ENCODE results near the gene CTNNA3.

The CTNNA3 gene

DNA sequence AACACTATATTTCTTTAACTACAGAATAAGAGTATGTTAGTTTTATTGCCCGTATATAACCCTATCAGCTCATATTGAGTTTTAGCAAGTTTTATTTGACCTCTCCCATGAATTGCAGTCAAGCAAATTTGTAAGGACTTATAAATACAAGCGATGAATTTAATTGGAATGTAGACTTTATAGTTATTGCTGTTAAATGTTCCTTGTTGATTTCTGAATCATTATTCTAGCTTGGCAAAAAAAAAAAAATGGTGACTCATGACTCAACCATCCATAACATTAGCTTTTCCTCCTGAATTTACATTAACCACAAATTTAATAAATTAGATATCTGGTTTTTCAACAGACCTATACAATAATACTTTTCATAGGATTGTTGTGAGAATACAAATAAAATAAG, 1104.1 kb downstream of the CTNNA3 start:
- DNase-seq, result no peak

DNA sequence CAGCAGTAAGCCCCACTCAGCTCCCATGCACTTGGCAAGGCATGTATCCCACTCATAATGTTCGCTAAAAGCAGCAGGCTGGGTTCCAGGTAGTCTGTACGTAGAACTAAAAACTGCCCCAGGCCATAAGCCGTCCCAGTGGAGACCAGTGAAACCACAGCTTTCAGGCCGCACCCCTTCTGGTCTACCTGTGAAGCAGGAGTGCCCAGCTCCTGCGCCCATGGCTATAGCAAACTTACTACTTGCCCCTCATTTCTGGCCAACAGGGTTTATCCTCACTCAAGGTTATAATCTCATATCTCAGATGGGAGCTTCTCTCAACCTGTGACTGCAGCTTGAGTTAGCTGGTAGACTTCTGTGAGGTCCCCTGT, 1108.3 kb downstream of the CTNNA3 start:
- DNase-seq, result no peak

DNA sequence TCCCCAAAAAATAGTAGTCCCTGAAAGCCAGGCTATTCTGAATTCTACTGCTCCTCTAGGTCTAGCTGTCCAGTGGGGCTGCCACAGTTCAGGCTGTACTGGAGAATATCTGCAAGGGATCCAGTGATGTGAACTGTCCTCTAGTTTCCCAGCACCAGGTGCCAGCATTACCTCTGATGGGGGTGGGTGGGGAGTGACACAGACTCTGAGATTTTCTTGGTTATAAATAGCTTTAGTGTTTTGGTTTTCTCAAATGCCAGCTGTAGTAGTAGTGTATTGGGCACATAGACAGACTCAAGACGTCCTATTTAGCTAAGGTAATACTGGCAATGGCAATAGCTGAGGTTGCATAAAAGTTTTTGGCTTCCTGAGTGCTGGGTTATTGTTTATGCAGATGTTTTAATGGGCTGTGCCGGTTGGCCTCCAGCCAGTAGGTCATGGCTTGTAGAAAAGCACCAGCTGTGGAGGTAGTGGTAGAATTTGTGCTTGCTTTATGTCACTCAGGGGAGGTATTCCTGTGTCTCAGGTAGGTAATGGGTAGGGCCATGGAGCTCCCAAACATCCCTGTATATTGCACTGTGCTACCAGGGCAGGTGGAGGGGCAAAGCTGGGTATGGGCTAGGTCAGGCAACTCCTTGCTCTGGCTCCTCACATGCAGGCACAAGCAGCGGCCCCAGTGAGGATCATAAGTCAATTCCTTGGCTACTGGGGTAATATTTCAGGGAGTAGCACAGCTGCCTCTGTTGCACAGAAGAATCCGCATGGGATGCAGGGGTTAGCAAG, 1108.9 kb downstream of the CTNNA3 start:
- no peak for DNase-seq

DNA sequence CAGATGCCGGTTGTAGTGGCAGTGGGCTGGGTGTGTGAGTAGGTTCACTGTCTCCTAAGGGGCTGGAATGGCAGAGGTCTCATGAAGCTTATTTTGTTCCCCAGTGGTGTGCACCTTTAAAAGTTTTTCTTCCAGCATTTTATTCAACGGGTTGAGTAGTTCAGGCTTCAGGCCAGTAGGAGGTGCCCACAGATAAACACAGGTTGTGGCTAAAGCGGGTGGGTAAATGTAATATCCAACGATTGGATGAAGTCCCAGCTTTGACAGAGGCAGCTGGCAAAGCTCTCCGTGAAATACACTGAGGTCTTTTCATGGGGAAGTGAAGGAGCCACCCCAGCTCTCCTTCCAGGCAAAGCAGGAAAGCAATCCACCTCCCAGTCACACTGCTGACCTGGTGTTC, 1109.9 kb downstream of the CTNNA3 start:
- DNase-seq, result no peak

DNA sequence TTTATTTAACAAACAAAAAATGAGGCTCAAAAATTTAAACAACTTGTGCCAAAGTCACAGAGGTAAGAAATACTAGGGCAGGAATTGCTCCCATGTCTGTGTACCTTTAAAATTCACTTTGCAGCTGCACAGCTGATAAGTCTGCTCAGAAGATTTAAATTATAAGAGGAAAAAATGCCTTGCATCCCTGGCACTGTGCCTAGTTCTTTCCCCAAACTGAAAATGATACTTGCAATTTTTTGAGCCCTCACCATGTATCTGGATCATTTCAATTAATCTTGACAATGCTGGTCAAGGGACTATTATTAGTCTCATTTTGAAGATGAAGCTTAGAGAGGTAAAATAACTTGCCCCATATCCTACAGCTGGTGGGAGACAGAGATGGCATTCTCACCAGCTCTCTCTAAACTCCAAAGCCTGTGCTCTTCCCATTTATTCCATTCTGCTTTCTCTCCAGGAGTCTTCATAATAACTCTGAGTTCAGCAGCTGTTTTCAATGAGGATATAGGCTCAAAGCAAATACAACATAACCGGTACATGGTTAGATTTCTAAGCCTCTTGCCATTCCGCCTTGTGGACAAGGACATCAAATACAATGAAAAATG, 1120.6 kb downstream of the CTNNA3 start:
- DNase-seq, result no peak

DNA sequence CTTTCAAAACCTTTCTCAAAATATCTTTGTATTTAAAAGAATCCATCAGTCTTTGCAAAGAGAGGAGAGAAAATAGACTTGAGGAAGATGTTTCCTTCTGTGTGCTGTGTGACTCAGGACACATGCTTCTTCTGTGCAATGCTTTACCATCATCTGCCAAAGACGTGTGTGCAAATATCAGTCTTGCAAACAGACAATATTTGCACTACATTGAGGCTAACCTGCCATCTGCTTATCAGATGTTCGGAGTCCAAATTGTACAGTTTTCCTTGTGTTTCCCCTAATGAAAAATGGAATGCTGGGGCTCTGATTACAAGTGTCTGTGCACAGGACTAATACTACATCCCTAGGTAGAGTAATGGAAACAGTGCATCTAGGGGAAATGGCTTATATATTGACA, 1123.3 kb downstream of the CTNNA3 start:
- DNase-seq, result no peak

DNA sequence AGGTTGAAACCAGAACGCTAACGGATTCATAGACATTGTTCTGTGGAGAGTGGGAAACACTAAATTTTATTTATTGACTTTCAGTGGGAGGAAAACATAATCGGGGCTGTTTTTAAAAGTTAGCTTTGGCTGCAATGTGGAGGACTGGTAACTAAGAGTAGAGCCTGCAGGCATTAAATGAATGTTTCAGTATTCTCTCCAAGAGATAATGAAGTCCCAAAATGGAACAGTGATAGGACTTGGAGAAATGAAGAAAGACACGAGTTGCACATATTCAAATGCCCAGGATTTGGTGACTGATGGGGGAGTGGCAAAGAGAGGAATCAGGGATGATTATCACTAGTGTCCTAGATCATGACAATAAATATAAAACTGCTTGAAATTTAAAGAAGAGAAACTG, 1130.0 kb downstream of the CTNNA3 start:
- DNase-seq, result no peak

DNA sequence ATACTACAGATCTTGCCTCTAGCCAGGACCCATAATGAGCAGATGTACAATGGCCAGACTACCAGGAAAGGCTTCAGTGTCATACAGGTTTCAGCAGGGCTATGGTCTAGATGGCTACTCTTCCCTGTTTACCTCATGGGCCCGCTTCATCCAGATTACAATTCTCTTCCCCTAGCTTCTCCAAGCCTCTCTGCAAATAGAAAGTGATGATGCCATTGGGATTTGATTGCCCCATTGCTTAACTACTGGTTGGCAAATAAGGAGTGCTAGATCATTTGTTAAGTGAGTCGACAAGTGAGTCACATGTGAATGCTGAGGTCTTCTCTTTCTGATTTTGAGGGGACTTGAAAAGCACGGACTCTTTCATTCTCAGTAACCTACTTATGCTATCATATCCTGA, 1131.7 kb downstream of the CTNNA3 start:
- DNase-seq, result no peak

DNA sequence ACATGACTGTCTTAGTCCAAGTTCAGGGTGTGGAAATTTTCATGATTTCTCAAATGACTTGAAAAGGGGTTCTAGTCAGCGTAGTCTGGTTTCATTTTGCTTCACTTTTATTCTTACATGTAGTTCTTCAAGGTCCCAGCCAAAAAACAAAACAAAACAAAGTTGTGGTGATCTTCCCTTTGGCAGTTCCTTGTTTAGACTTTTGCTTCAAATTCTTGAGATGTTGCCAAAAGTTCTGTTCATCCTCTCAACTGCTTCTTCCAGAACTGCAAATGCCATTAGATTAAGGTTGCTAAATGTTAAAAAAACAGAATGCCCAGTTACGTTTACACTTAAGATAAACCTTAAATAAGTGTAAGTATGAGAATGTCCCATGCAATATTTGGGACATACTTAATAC, 1140.9 kb downstream of the CTNNA3 start:
- DNase-seq, result no peak

DNA sequence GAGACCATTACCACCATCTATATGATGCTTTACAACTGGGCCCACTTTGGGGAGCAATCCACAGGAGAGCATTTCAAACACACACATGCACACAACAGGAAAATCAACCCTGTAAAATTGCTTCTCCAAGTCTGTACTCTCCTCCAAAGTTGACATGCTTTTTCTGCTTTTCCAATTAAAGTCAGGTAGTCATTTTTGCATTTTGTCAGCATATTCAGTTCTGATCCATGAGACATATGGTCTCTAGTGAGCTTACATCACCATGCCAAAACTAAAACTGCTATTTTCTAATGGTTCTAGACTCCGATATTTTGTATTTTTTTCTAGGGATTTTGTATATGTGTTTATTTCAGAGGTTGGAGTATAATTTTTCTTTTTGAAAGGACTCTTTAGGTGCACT, 1143.7 kb downstream of the CTNNA3 start:
- no peak for DNase-seq

DNA sequence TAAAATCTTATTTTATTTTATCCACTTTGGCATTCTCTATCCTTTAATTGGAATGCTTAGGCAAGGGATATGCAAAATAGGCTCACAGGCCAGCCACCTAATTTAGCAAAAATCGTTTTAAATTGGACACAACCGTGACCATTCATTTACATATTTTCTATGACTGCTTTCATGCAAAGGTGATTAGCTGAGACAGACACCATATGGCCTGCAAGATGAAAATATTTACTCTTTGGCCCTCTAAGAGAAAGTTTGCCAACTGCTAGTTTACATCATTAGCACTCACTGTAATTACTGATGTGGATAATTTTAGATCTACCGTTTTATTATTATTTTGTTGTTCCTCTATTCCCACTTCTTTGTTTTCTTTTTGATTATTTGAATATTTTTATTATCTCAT, 1145.6 kb downstream of the CTNNA3 start:
- no peak for DNase-seq

DNA sequence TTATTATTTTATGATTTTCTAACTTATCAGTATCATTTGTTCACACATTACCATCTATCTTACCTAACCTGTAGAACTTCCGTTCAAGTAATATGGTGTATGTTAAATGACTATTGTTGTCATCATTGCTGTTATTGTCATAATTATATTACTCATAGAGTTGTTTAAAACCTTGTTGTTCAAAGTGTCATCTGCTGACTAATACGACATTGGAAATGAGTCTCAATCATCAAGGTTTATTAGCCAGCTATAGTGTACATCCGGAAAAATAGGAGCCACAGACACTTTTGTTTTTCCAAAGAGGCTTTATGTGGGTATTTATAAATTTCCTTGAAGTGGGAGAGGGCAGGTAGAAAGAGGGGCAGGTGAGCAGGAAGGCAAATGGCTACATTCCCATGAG, 1157.1 kb downstream of the CTNNA3 start:
- no peak for DNase-seq

DNA sequence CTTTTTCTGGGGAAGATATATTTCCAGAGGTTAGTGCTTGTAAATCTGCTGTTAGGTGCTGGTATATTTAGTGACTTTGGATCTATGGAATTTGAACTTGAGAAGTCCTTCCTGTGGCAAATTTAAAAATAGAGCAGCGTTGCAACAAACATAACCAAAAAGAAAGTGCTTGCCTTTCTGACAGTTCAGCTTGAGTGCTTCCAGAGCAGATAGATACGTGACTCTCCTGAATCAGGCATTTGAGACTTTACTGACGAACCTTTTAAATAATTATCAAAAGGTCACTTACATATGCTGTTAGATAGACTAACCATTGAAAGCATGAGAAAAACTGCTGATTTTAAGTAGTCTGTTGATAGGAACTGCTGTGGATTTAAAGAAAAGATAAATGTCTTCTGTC, 1157.6 kb downstream of the CTNNA3 start:
- DNase-seq, result no peak

DNA sequence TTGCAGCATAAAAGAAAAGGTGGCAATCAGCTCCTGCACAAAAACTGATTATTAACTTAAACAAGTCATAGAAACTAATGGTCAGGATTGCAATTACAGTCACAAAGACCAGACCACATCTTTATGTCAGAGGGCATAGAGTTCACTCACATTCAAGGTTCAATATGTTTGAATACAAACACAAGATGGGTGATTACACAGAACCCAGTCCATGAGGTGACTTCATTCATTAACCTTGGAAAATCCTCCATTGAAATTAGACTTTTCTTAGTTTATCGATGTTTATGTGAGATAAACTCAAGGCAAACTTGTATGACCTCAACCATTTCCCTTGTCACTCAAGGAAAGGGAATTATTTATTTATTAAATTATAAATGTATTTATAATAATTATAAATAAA, 1158.8 kb downstream of the CTNNA3 start:
- DNase-seq, result no peak

DNA sequence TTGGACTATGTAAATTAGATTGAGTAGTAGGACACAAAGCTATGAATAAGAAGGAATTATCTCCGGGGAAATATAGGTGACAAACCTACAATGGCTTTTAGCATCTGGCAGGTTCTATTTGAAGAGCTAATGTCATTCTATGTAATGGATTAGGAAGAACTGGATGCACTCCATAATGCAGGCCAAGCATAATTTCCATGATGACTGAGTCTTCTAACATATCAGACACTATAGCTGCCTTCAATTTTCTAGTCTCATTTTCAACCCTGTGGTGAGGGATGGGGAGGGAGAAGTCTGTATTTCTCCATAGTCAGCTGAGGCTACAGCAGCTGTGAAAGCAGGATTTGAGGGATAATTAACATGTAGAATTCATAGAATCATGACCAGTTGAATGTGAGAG, 1160.6 kb downstream of the CTNNA3 start:
- DNase-seq, result no peak

DNA sequence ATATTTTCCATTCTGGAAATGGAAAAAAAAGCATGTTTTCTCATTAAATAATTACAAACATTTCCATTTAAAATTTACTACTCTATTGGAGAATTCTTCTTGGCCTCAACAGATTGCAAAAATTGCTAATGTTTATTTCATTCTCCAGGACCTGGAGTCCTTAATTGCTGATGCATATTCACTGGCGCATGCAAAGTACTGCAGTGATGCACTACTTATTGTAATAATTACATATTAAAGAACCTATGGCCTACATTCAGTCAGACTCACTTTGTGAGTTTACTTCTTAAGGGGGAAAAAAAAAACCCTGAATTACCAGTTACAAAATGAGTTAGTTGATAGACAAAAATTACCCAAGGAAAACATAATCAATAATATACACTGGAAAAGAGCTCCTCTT, 1161.1 kb downstream of the CTNNA3 start:
- no peak for DNase-seq

DNA sequence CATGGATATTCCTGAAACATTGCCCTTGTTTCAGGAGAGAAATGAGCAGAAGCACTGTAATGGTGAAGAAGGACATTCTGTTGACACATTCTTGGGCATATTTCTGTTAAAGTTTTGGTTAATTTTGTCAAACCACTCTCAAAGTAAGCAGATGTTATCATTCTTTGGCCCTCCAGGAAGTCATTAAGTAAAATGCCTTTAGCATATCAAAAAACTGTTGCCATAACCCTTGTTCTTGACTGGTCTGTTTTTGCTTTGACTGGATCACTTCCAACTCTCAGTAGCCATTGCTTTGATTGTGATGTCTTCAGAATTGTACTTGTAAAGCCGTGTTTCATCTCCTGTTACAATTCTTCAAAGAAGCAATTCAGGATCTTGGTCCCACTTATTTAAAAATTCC, 1174.5 kb downstream of the CTNNA3 start:
- DNase-seq, result no peak

DNA sequence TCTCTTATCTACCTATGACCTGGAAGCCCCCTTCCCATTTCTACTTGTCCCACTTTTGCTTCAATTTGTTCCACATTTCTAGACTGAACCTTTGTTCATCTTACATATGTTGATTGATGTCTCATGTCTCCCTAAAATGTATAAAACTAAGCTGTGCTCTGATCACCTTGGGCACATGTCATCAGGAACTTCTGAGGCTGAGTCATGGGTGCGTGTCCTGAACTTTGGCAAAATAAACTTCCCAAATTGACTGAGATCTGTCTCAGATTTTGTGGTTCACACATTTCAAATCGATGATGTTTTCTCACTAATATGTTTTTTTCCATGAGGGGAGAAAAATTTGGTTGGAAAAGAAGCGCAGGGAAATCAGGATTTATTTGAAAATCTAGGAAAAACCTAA, 1176.4 kb downstream of the CTNNA3 start:
- DNase-seq, result no peak

DNA sequence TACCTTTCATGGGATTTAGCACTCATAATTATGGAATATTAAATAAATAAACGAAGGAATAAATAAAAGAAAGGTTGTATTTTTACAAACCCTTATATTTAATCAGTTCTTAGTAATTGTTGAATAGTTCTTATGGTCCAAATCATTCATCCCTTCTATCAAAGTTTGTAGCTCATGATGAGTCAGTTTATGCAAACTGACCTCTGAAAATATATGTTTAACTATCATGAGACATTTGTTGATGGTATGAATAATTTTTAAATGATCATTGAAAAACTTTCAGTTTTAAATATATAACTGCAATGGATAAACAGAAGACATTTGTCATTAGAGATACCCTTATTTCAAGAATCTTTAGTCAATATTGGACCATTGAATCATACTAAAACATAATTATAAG, 1181.3 kb downstream of the CTNNA3 start:
- DNase-seq, result no peak

DNA sequence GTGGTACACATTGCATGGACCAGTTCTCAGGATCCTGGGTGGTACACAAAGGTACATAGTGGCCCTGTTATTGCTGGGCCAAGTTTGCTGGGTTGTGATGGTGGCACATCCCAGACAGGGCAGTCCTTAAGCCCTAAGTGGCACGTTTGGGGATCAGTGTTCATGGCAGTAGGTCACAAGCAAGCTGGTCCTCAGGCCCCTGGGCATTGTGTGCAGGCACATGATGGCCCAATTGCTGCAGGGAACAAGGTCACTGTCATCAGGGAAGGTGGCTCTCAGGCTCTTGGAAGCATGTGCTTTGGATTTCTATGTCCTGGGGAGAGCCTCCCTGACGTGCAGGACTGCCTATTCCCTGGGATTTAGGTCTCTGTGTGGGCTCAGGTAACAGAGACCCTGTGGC, 1182.5 kb downstream of the CTNNA3 start:
- no peak for DNase-seq

DNA sequence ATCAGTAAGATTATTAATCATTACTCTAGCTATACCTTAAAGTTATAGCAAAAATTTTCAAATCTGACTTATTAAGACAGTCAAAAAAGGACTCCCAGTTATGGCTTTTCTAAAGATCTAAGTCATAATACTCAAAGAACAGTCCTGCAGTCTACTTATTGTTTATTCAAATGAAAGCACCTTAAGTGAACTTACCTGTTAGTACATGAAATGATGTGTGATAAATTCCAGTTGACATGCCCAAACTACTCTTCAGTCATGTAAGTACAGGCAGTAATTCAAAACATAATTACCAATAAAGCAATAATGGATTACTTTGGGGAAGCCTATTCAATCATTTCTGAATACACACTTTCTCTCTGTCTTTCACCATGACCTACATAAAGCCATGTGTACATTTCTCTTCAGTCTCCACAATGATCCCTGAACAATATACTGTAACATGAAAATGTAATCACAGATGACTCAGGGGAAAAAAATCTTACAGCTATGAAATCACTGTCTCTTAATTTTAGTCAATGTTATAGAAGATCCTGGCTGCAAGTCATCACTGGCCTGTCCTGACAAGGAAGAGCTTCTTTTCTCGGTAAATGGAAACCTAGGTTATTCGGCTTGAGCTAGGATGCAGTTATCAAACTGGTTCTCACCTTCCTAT, 1190.9 kb downstream of the CTNNA3 start:
- no peak for DNase-seq

DNA sequence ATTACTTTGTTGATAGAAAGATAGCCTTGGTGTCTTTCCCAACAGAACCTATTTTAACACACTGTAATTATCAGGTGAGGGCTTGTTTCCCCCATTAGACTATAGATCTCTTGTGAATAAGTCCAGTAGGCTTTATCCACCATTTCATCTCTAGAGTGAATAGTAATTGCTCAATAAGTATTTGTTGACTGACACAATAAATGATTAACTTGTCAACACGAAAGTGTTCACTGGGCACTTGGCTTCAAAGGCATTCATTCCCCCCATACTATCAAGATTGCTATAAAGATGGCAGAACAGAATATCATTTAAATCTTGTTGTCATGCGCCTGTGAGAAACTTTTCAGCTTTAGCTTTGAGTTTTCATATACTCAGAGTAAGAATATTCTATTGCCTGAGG, 1194.6 kb downstream of the CTNNA3 start:
- DNase-seq, result no peak

DNA sequence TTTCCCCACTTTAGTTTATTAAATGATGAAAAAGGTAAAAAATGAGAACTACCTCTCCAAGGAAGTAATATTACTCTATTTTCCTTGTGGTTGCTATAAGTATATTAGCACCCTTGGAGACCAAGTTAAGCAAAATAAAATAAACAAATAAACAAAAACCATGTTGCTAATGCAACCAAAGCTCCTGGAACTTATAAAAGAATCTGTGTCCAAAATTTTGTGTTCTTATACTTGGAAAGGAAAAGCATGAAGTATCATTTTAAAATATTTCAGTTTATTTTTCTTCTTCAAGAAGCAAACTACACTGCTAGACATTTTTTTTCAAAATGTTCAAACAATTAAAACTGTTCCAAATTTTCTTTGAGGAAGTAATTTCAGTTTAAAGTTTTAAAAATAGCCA, 1212.0 kb downstream of the CTNNA3 start:
- no peak for DNase-seq

DNA sequence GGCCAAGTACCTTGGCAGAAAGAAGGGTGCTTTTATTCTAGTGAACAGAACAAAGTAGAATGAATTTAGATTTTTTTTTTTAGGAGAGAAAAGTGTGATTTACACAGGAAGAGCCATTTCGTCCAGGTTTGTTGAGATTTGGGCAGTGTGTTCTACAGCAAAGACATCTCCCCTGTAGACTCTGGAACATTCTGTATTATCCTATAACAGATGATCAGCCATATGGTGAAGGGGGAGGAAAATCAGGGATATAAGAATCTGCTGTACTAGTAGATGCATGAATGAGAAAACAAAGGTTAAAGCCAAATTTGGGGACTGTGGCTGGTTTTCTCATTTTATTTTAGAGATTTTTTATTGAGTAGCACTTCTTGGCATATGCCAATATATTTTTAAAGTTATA, 1223.8 kb downstream of the CTNNA3 start:
- DNase-seq, result no peak

DNA sequence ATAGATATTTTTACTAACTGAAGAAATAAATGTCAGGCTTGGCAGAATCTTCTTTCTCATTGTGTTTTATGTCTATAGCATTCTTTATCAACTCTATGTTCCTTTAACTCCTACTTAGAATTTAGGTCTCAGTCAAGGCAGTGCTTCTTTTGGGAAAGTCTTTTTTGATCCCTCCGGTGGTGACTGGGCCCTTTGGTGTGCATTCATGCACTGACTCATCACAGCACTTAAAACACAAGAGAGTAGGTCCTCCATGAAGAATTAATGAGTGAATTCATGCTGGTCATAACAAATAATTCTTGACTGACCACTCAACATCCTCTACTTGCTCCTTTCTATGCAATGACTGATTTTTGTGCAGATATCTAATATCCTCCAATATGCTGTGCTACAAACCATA, 1229.0 kb downstream of the CTNNA3 start:
- DNase-seq, result no peak
